Activated naive CD8-positive, alpha-beta T cell treated with anti-CD3 and anti-CD28 coated beads for 36 hours (primary cell): ENCODE results near the gene SLC6A7. TPM values are rescaled to one million over a fixed set of nuclear protein-coding genes. Genes with fewer than 3 reads are reported as not detected.

ENCODE experiments used
- DNase-seq: peaks from one replicate; pipeline ENCODE4 v3.0.0; 2021
- H3K27ac Mint-ChIP-seq: one replicate; pipeline ENCODE4 v1.8.0; 2022; ENCODE audit warnings: mild to moderate bottlenecking, moderate library complexity, mixed read lengths
- H3K27me3 Mint-ChIP-seq: one replicate; pipeline ENCODE4 v1.8.0; 2022; ENCODE audit warnings: mild to moderate bottlenecking, mixed read lengths
- H3K36me3 Mint-ChIP-seq: one replicate; pipeline ENCODE4 v1.8.0; 2021; ENCODE audit warnings: mild to moderate bottlenecking, mixed read lengths
- H3K4me1 Mint-ChIP-seq: one replicate; pipeline ENCODE4 v1.8.0; 2021; ENCODE audit warnings: mixed read lengths
- H3K4me3 Mint-ChIP-seq: one replicate; pipeline ENCODE4 v1.8.0; 2022; ENCODE audit warnings: mild to moderate bottlenecking, moderate library complexity, mixed read lengths
- H3K9me3 Mint-ChIP-seq: one replicate; pipeline ENCODE4 v1.8.0; 2022; ENCODE audit warnings: mixed read lengths
- total RNA-seq, 2 experiments: library from RNA; stranded (reverse); gene quantifications; one replicate each; pipeline ENCODE4 v1.2.3, GENCODE V29; 2021

The SLC6A7 gene
- total RNA-seq, result not detected

DNA sequence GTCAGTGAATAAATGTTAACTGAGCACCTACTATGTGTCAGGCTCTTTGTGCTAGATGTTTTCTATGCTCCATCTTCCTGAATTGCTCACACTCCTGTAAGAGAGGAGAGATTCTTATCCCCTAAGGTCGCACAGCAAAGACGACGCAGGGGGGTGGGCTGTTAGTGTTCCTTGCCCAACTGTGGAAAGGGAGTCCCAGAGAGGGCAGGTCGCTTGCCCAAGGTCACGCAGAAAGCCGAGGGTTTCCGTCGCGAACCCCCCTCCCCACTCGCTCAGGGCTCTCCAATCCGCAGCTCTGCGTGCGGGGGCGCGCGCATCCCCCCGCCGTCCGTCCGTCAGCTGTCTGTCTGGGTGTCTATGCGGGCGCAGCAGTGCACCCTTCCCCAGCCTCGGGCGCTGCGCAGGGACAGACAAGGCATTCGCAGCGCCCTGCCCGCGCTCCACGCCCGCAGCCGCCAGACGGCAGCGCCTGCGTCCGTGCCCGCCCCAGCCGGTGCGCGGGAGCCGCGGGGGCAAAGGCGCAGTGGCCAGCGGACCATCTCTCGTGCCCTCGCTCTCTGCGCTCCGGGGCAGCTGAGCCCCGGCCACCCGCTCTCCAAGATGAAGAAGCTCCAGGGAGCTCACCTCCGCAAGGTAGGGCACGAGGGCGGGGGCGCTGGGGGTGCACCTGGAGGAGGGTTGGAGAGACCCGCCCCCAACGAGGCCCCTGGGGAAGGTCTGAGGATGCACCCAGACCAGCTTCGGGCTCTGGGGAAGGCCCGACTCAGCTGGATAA lies at the start of gene SLC6A7:
SLC6A7 (plus strand) TSS at position 335 of the 775 bp plus-strand sequence; CDS start at position 601, 266 bp downstream.
- Mint-ChIP-seq H3K9me3 (no peaks in the 10 kb centered on the region), H3K4me3 (no peak within 1 kb of the TSS), H3K27me3 (peaks cover 33% of the 10 kb centered on the region), H3K27ac (no peak within 1 kb of the TSS), H3K36me3 (no peaks in the 10 kb centered on the region), H3K4me1 (no peaks in the 10 kb centered on the region)
- DNase-seq, result no peak

DNA sequence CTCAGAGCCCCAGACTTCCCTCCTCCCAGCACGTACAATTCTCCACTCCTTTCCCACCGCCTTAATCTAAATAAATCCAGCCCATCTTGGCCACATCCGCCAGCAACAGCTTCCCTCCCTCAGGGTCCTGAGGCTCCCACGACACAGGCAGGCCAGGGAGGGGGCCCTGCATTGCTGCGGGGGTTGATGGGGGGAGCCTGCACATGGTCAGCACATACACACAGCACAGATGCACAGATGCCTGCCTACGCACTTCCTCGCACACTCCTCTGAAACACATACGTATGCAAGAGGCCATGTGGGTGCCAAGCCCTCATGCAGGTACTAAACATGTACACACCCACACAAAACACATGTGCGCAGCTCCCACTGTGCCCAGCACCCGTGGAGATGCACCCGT lies 49.0 kb upstream of the SLC6A7 start:
- Mint-ChIP-seq H3K27me3 (no peaks in the 10 kb centered on the region), H3K27ac (no peak overlapping the region), H3K9me3 (no peaks in the 10 kb centered on the region), H3K4me1 (peaks cover 4% of the 10 kb centered on the region), H3K4me3 (no peak overlapping the region), H3K36me3 (no peaks in the 10 kb centered on the region)
- no peak for DNase-seq

- no peak for DNase-seq
- Mint-ChIP-seq H3K27ac (no peak overlapping the region), H3K4me1 (peaks cover 4% of the 10 kb centered on the region), H3K27me3 (no peaks in the 10 kb centered on the region), H3K36me3 (no peaks in the 10 kb centered on the region), H3K9me3 (no peaks in the 10 kb centered on the region), H3K4me3 (no peak overlapping the region)
Measured at GRCh38 chr5:150141544-150142184, 48.2 kb upstream of the SLC6A7 start.

GRCh38 chr5:150142185-150142958 lies 47.5 kb upstream of the SLC6A7 start:
- no peak overlapping the region for H3K27ac Mint-ChIP-seq
- no peaks in the 10 kb centered on the region for H3K27me3 Mint-ChIP-seq
- no peak for DNase-seq
- no peaks in the 10 kb centered on the region for H3K9me3 Mint-ChIP-seq
- H3K36me3 Mint-ChIP-seq, result no peaks in the 10 kb centered on the region
- peaks cover 4% of the 10 kb centered on the region for H3K4me1 Mint-ChIP-seq
- no peak overlapping the region for H3K4me3 Mint-ChIP-seq

GRCh38 chr5:150142959-150143349 lies 46.9 kb upstream of the SLC6A7 start:
- DNase-seq, result no peak
- H3K9me3 Mint-ChIP-seq, result no peaks in the 10 kb centered on the region
- H3K27me3 Mint-ChIP-seq, result no peaks in the 10 kb centered on the region
- H3K27ac Mint-ChIP-seq, result no peak overlapping the region
- no peaks in the 10 kb centered on the region for H3K36me3 Mint-ChIP-seq
- H3K4me1 Mint-ChIP-seq, result peaks cover 4% of the 10 kb centered on the region
- no peak overlapping the region for H3K4me3 Mint-ChIP-seq

- Mint-ChIP-seq H3K27me3 (no peaks in the 10 kb centered on the region), H3K36me3 (no peaks in the 10 kb centered on the region), H3K27ac (no peak overlapping the region), H3K4me3 (no peak overlapping the region), H3K9me3 (no peaks in the 10 kb centered on the region), H3K4me1 (peaks cover 4% of the 10 kb centered on the region)
- no peak for DNase-seq
Measured at GRCh38 chr5:150143350-150144245, 46.3 kb upstream of the SLC6A7 start.

DNA sequence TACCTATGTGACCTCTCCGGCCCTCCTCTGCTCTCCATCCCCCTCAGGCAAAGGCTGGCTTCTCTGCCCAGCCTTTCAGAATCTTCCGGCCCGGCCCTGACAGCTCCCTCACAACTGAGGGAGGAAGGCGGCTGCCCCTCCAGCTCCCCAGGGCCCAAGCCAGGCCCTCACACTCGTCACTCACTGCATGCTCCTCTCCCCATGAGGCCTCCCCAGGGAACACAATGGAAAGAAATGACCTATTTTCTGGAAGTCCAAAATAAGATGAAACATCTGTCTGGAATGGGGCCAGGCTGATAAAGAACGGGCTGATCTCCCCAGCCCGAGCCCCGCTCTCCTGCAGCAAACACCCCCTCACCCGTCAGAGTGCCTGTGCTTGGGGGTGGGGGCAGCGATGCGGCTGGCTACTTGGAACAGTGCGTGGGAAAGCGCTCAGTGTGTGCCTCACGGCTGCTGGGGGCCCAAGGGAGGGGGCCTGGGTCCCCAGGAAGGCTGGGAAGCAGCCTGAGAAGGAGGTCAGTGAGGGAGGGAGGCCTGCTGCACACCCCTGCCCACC lies 45.5 kb upstream of the SLC6A7 start:
- Mint-ChIP-seq H3K4me3 (no peak overlapping the region), H3K27me3 (no peaks in the 10 kb centered on the region)

DNA sequence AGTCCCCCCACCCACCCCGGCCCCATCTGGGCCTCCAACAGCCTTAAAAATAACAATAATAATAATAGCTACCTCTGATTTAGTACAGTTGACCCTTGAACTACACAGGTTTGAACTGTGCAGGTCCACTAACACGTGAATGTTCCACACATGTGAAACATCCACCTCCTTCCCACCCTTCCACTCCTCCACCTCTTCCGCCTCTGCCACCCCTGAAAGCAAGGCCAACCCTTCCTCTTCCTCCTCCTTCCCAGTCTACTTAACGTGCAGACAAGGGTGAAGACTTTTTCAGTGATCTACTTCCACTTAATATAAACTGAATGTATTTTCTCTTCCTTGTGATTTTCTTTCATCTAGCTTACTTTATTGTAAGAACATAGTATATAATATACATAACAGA lies 45.0 kb upstream of the SLC6A7 start:
- Mint-ChIP-seq H3K9me3 (no peaks in the 10 kb centered on the region), H3K4me1 (peaks cover 4% of the 10 kb centered on the region), H3K27ac (no peak overlapping the region), H3K27me3 (no peaks in the 10 kb centered on the region), H3K36me3 (no peaks in the 10 kb centered on the region), H3K4me3 (no peak overlapping the region)
- no peak for DNase-seq

More for the DNA sequence above, 45.5 kb upstream of the SLC6A7 start:
- Mint-ChIP-seq H3K36me3 (no peaks in the 10 kb centered on the region), H3K27ac (no peak overlapping the region), H3K9me3 (no peaks in the 10 kb centered on the region), H3K4me1 (peaks cover 4% of the 10 kb centered on the region)
- no peak for DNase-seq

- no peak overlapping the region for H3K27ac Mint-ChIP-seq
- DNase-seq, result no peak
- H3K36me3 Mint-ChIP-seq, result no peaks in the 10 kb centered on the region
- H3K4me1 Mint-ChIP-seq, result peaks cover 4% of the 10 kb centered on the region
- no peaks in the 10 kb centered on the region for H3K27me3 Mint-ChIP-seq
- H3K4me3 Mint-ChIP-seq, result no peak overlapping the region
- H3K9me3 Mint-ChIP-seq, result no peaks in the 10 kb centered on the region
Measured at GRCh38 chr5:150146235-150146634, 43.6 kb upstream of the SLC6A7 start.

GRCh38 chr5:150146862-150147601 lies 42.8 kb upstream of the SLC6A7 start:
- no peaks in the 10 kb centered on the region for H3K27me3 Mint-ChIP-seq
- peaks cover 4% of the 10 kb centered on the region for H3K4me1 Mint-ChIP-seq
- H3K36me3 Mint-ChIP-seq, result no peaks in the 10 kb centered on the region
- no peak overlapping the region for H3K4me3 Mint-ChIP-seq
- no peak overlapping the region for H3K27ac Mint-ChIP-seq
- no peak for DNase-seq
- H3K9me3 Mint-ChIP-seq, result no peaks in the 10 kb centered on the region

DNA sequence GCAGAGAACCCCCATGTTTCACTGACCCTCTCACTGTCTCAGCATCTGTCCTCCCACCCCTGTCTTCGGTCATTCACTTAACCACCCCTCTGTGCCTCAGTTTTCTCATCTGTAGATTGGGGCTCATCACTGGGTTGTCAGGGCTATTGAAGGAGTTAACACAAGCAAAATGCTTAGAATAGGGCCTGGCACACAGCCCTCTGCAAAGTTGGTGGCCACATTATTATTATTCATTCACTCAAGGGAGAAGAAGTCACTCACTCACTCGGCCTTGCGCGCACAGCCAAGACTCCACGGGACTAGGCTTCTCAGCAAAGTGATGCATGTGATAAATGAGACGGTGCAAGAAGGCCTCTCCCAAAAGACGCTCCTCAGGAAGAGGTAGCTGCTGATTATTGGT lies 42.2 kb upstream of the SLC6A7 start:
- Mint-ChIP-seq H3K4me3 (no peak overlapping the region), H3K27me3 (no peaks in the 10 kb centered on the region), H3K27ac (no peak overlapping the region), H3K9me3 (no peaks in the 10 kb centered on the region), H3K36me3 (no peaks in the 10 kb centered on the region), H3K4me1 (peaks cover 4% of the 10 kb centered on the region)
- no peak for DNase-seq

- Mint-ChIP-seq H3K27me3 (no peaks in the 10 kb centered on the region), H3K36me3 (no peaks in the 10 kb centered on the region), H3K4me1 (no peaks in the 10 kb centered on the region), H3K27ac (no peak overlapping the region), H3K9me3 (no peaks in the 10 kb centered on the region), H3K4me3 (no peak overlapping the region)
- no peak for DNase-seq
Measured at GRCh38 chr5:150148117-150148927, 41.5 kb upstream of the SLC6A7 start.

DNA sequence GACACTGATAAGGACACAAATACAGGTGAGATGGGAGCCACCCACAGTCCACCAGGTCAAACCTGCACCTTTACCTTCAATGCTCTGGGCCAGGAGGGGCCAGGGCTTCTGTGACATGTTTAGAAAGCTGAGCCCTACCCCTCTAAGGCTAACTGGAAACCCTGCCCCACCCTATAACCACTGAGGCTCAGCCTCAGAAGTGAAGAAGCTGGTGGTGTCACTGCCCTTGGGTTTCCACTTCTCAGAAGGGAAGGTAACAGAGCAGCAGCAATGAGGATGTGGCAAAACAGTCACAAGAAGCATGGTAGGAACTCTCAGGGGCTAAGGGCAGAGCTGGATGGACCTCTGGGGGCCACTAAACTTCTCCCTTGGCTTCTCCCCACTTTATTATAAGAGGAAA lies 40.2 kb upstream of the SLC6A7 start:
- Mint-ChIP-seq H3K27ac (no peak overlapping the region), H3K4me3 (no peak overlapping the region), H3K27me3 (no peaks in the 10 kb centered on the region), H3K9me3 (no peaks in the 10 kb centered on the region), H3K4me1 (no peaks in the 10 kb centered on the region), H3K36me3 (no peaks in the 10 kb centered on the region)
- no peak for DNase-seq
